Right lobe of liver (tissue), 6 donors: Measurements from ENCODE around the gene DIP2C. TPM values are rescaled to one million over a fixed set of nuclear protein-coding genes. Genes with fewer than 3 reads are reported as not detected.

ENCODE experiments used
- ATAC-seq, 4 donors: fragments of 200-7000 bp; cut with Tn5 transposase; one replicate each; pipeline ENCODE4 v1.9.1; 2020; ENCODE audit warnings: mild to moderate bottlenecking in 4 of 4, moderate library complexity in 4 of 4
- DNase-seq, 3 donors: peaks; one replicate each; pipeline ENCODE4 v3.0.0-alpha.2; 2020
- H3K27ac ChIP-seq, 3 donors: fragments of 200-600 bp; one replicate each; pipeline ENCODE4 v1.8.0; 2022
- H3K27me3 ChIP-seq, 2 donors: fragments of 200-600 bp; one replicate each; pipeline ENCODE4 v1.8.0; 2022
- H3K36me3 ChIP-seq, 4 donors: fragments of 200-600 bp; sonication (generic) in 1 of 4; one replicate each; pipeline versions ENCODE4 v1.5.1 to v1.8.0; 2017 to 2022; ENCODE audit warnings: control low read depth in 1 of 4
- H3K4me1 ChIP-seq, 4 donors: fragments of 200-600 bp; sonication (generic) in 1 of 4; one replicate each; pipeline versions ENCODE4 v1.5.1 to v1.8.0; 2017 to 2022; ENCODE audit warnings: control low read depth in 1 of 4
- H3K4me3 ChIP-seq, 3 donors: fragments of 200-600 bp; one replicate each; pipeline ENCODE4 v1.8.0; 2022
- H3K9me3 ChIP-seq, 4 donors: fragments of 200-600 bp; sonication (generic) in 1 of 4; one replicate each; pipeline versions ENCODE4 v1.5.1 to v1.8.0; 2017 to 2022; ENCODE audit warnings: control low read depth in 1 of 4
- CTCF ChIP-seq, 4 donors: fragments of 200-600 bp in 3 of 4; fragments of 450-650 bp in 1 of 4; IDR thresholded peaks; one replicate each; pipeline versions ENCODE4 v1.5.1 to v1.8.0; 2016 to 2022; ENCODE audit warnings: antibody characterized with exemption in 4 of 4, mild to moderate bottlenecking in 2 of 4
- POLR2A ChIP-seq: fragments of 450-650 bp; IDR thresholded peaks from one replicate; pipeline ENCODE4 v1.6.1; 2017; ENCODE audit warnings: antibody characterized with exemption, mild to moderate bottlenecking
- WGBS: methylation state at CpG from one replicate; pipeline ENCODE4 v1.1.6; 2018; ENCODE audit warnings: low coverage, low lambda C conversion rate; ENCODE audit not compliant: insufficient coverage; ENCODE audit errors: missing lambda C conversion rate; 5-methylcytosine and 5-hydroxymethylcytosine counted together
- intact Hi-C, 2 donors: fragments of 100-400 bp; cut with DNase I; formaldehyde crosslinking; loops; one replicate each; pipeline versions ENCODE4 v1.11.2 to v1.14.1; 2022
- total RNA-seq, 6 experiments: library from RNA; depleted of rRNA in 2 of 6; stranded (reverse); fragments of >200 nt in 2 of 6; fragmentation: NEBNext Ultra II Directional in 3 of 6; extraction: Animal tissue kit (Norgen Biotek cat#: 25700) in 3 of 6; gene quantifications; one replicate each; pipeline versions ENCODE4 v1.1.0 to v1.2.4, GENCODE V29; 2016 to 2023
- donor health status: DM: no; HTN: yes; CAD: no.
- donor health status: DM: no; HTN: no; CAD: no.
- donor health status: DM: no; HTN: no; CAD: no.
- donor health status: DM: no; HTN: yes; CAD: no.
- donor health status: DM: no; HTN: yes; CAD: no.

The DIP2C gene
- total RNA-seq, 6 experiments from 2014 or later: 8.0 to 13.5 (median 11.7) TPM

GRCh38 chr10:298033-298432 lies 391.4 kb downstream of the DIP2C start:
- H3K27ac ChIP-seq: no peak overlapping the region
- WGBS: 85% methylated on average over 3 of the region's 9 CpGs
- intact Hi-C loops: no loop called here
- TF ChIP-seq POLR2A (no peak), CTCF (IDR thresholded peaks at IDR 0.05) (no peak)
- no peak for DNase-seq
- no peak for ATAC-seq
- no peaks in the 10 kb centered on the region for H3K27me3 ChIP-seq
- H3K36me3 ChIP-seq: no peaks in the 10 kb centered on the region
- no peaks in the 10 kb centered on the region for H3K9me3 ChIP-seq
- no peak overlapping the region for H3K4me3 ChIP-seq
- no peaks in the 10 kb centered on the region for H3K4me1 ChIP-seq

DNA sequence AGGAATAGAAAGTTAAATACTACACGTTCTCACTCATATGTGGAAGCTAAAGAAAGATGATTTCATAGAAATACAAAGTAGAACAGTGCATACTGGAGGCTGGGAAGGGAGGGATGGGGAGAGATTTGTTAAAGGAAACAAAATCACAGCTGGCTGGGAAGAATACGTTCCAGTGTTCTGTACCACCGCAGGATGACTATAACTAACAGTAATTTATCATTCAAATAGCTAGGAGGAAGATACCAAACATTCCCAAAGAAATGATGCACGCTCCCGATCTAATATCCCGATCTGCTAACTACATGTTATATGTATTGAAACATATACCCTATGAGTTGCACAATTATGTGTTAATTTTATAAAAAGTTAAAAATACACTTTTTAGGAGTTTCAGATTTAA lies 391.9 kb downstream of the DIP2C start:
- no peak for TF ChIP-seq CTCF (IDR thresholded peaks at IDR 0.05)
- TF ChIP-seq POLR2A: no peak
- ATAC-seq (peak in 1 of 4 donors; percentile 16), DNase-seq (no peak)
- H3K36me3 ChIP-seq: no peaks in the 10 kb centered on the region
- WGBS: 72% methylated on average over 6 of the region's 6 CpGs
- H3K4me3 ChIP-seq: no peak overlapping the region
- no peaks in the 10 kb centered on the region for H3K27me3 ChIP-seq
- no peaks in the 10 kb centered on the region for H3K9me3 ChIP-seq
- intact Hi-C loops: no loop called here
- H3K27ac ChIP-seq: no peak overlapping the region
- H3K4me1 ChIP-seq: no peaks in the 10 kb centered on the region

GRCh38 chr10:293636-294035 lies 395.8 kb downstream of the DIP2C start:
- no peak for ATAC-seq
- no peaks in the 10 kb centered on the region for H3K36me3 ChIP-seq
- intact Hi-C loops: no loop called here
- H3K4me1 ChIP-seq: no peaks in the 10 kb centered on the region
- no peak overlapping the region for H3K27ac ChIP-seq
- DNase-seq: no peak
- H3K27me3 ChIP-seq: no peaks in the 10 kb centered on the region
- WGBS: 93% methylated on average over 4 of the region's 4 CpGs
- TF ChIP-seq POLR2A: no peak
- TF ChIP-seq CTCF (IDR thresholded peaks at IDR 0.05): no peak
- H3K9me3 ChIP-seq: no peaks in the 10 kb centered on the region
- no peak overlapping the region for H3K4me3 ChIP-seq

GRCh38 chr10:290026-290725 lies 399.3 kb downstream of the DIP2C start:
- H3K4me3 ChIP-seq: no peak overlapping the region
- H3K36me3 ChIP-seq: peaks cover 0 to 9% (median 1%) of the 10 kb centered on the region in 4 donors
- DNase-seq (no peak), ATAC-seq (no peak)
- no peaks in the 10 kb centered on the region for H3K27me3 ChIP-seq
- 95% methylated on average over 8 of the region's 17 CpGs for WGBS
- intact Hi-C loops: no loop called here
- no peaks in the 10 kb centered on the region for H3K4me1 ChIP-seq
- no peak overlapping the region for H3K27ac ChIP-seq
- no peak for TF ChIP-seq CTCF (IDR thresholded peaks at IDR 0.05)
- H3K9me3 ChIP-seq: no peaks in the 10 kb centered on the region
